K562 (cell line): ENCODE results near the gene HIF1AN. TPM values are rescaled to one million over a fixed set of nuclear protein-coding genes. Genes with fewer than 3 reads are reported as not detected.

ENCODE experiments used
- ATAC-seq: fragments of 200-7000 bp; cut with Tn5 transposase; 3 replicates; pipeline ENCODE4 v1.9.1; 2020; ENCODE audit warnings: moderate library complexity
- BruUV-seq: library from RNA; stranded (reverse); fragments of 400-500 nt; replicated peaks from 2 replicates; lab custom pipeline; 2021; lab: Mats Ljungman, UMichigan
- CTCF ChIA-PET: fragments of 300-600 bp; formaldehyde crosslinking; extraction: SDS; loops from one replicate; lab custom pipeline; 2021; ENCODE audit warnings: low intra/inter-chr PET ratio; lab: Yijun Ruan, JAX
- POLR2A ChIA-PET: fragments of 300-600, 350-650 bp; sonication (Branson Sonifier 250); formaldehyde crosslinking; extraction: SDS; loops from one replicate; lab custom pipeline; 2021; ENCODE audit warnings: antibody characterized with exemption, inconsistent platforms; lab: Yijun Ruan, JAX
- DNase-seq, 4 experiments: peaks; one replicate each; pipeline versions ENCODE4 v3.0.0 to v3.0.0-alpha.2; 2011 to 2018; ENCODE audit warnings: low spot score in 3 of 4, mixed read lengths in 3 of 4; ENCODE audit errors: extremely low read depth in 1 of 4
- FAIRE-seq: peaks from 2 replicates; lab custom pipeline; 2011; peaks lifted over from hg19 to GRCh38; lab: Jason Lieb, UNC
- H2AFZ ChIP-seq: 2 replicates; pipeline ENCODE4 v1.6.0; 2011; ENCODE audit warnings: low read depth, low read length, control low read depth, inconsistent platforms
- H3K27ac ChIP-seq: fragments of 200-600 bp; 3 replicates; pipeline ENCODE4 v1.8.0; 2011; ENCODE audit warnings: low read depth, mild to moderate bottlenecking, control low read depth, inconsistent platforms, low read length, moderate library complexity, mixed read lengths; ENCODE audit errors: extremely low read depth
- H3K27me3 ChIP-seq, 2 experiments: fragments of 300-600 bp in 1 of 2; 2 replicates in 1 of 2; 3 replicates in 1 of 2; pipeline versions ENCODE4 v1.6.0 to v1.8.0; 2011; ENCODE audit warnings: inconsistent platforms in 2 of 2, low read length in 2 of 2, mild to moderate bottlenecking in 1 of 2, mixed read lengths in 1 of 2, moderate library complexity in 1 of 2; ENCODE audit not compliant: control insufficient read depth in 2 of 2, insufficient read depth in 2 of 2
- H3K36me3 ChIP-seq: fragments of 300-600 bp; 3 replicates; pipeline ENCODE4 v1.8.0; 2011; ENCODE audit warnings: mild to moderate bottlenecking, low read length, inconsistent platforms; ENCODE audit not compliant: control insufficient read depth, insufficient read depth
- H3K4me1 ChIP-seq, 2 experiments: fragments of 200-600 bp in 1 of 2; replicated peaks in 1 of 2; 2 replicates in 1 of 2; 3 replicates in 1 of 2; pipeline versions ENCODE4 v1.5.1 to v1.8.0; 2011; ENCODE audit warnings: inconsistent platforms in 2 of 2, low read length in 2 of 2, mild to moderate bottlenecking in 1 of 2, mixed read lengths in 1 of 2, moderate library complexity in 1 of 2; ENCODE audit not compliant: control insufficient read depth in 2 of 2, insufficient read depth in 2 of 2
- H3K4me2 ChIP-seq: 2 replicates; pipeline ENCODE4 v1.6.1; 2011; ENCODE audit warnings: low read length, control low read depth, inconsistent platforms, mixed read lengths; ENCODE audit not compliant: insufficient read depth
- H3K4me3 ChIP-seq: fragments of 200-600 bp; sonication (generic), shearing (Covaris generic); 2 replicates; pipeline ENCODE4 v1.5.1; 2016; ENCODE audit warnings: control low read depth, inconsistent platforms
- H3K79me2 ChIP-seq: fragments of 200-600 bp; 3 replicates; pipeline ENCODE4 v1.8.0; 2011; ENCODE audit warnings: low read length, inconsistent platforms; ENCODE audit not compliant: control insufficient read depth, insufficient read depth
- H3K9ac ChIP-seq, 2 experiments: 2 replicates each; pipeline versions ENCODE4 v1.6.0 to v1.6.1; 2011; ENCODE audit warnings: low read depth in 2 of 2, low read length in 2 of 2, control low read depth in 1 of 2, inconsistent platforms in 1 of 2, mild to moderate bottlenecking in 1 of 2, mixed read lengths in 1 of 2; ENCODE audit not compliant: insufficient read depth in 1 of 2
- H3K9me1 ChIP-seq: one replicate; pipeline ENCODE4 v1.6.0; 2011; ENCODE audit warnings: inconsistent platforms, mild to moderate bottlenecking, low read length, moderate library complexity; ENCODE audit not compliant: control insufficient read depth, insufficient read depth
- H3K9me3 ChIP-seq: replicated peaks from 2 replicates; pipeline ENCODE4 v1.5.1; 2011; ENCODE audit warnings: low read depth, low read length, inconsistent platforms; ENCODE audit not compliant: control insufficient read depth, insufficient read depth
- H4K20me1 ChIP-seq: replicated peaks from 2 replicates; pipeline ENCODE4 v1.6.1; 2011; ENCODE audit warnings: low read length, inconsistent platforms, mixed read lengths; ENCODE audit not compliant: control insufficient read depth, insufficient read depth
- DIDO1 ChIP-seq: fragments of 450-650 bp; IDR thresholded peaks from 2 replicates; pipeline ENCODE4 v1.6.1; 2016; ENCODE audit warnings: low read depth, missing biosample characterization, missing genetic modification characterization
- EZH2 ChIP-seq: IDR thresholded peaks from 2 replicates; pipeline ENCODE4 v1.6.1; 2012; ENCODE audit warnings: low read depth, mild to moderate bottlenecking, inconsistent platforms, low read length, borderline replicate concordance
- MCM5 ChIP-seq: fragments of 450-650 bp; IDR thresholded peaks from 2 replicates; pipeline ENCODE4 v1.6.1; 2016; ENCODE audit warnings: low read depth
- MTA2 ChIP-seq: fragments of 450-650 bp; IDR thresholded peaks from 2 replicates; pipeline ENCODE4 v1.6.1; 2016; ENCODE audit warnings: low read depth
- NFE2 ChIP-seq: IDR thresholded peaks from 2 replicates; pipeline ENCODE4 v1.6.1; 2014; ENCODE audit warnings: antibody characterized with exemption, low read depth
- RBBP5 ChIP-seq: fragments of 200-600 bp; sonication (generic); IDR thresholded peaks from 2 replicates; pipeline ENCODE4 v1.6.1; 2012; ENCODE audit warnings: borderline replicate concordance, mild to moderate bottlenecking, low read length, control low read depth, inconsistent platforms; ENCODE audit not compliant: insufficient read depth, poor library complexity, severe bottlenecking
- TRIM24 ChIP-seq, 2 experiments: fragments of 450-650 bp; IDR thresholded peaks; 2 replicates each; pipeline ENCODE4 v1.6.1; 2016
- YBX1 ChIP-seq: fragments of 450-650 bp; IDR thresholded peaks from 2 replicates; pipeline ENCODE4 v1.7.1; 2016; ENCODE audit warnings: mild to moderate bottlenecking
- ZC3H8 ChIP-seq: fragments of 450-650 bp; IDR thresholded peaks from 2 replicates; pipeline ENCODE4 v1.6.1; 2017
- ZKSCAN3 ChIP-seq: fragments of 250-450 bp; sonication (Bioruptor Pico); IDR thresholded peaks from 2 replicates; pipeline ENCODE4 v1.4.0; 2020
- ZNF197 ChIP-seq: fragments of 200-800 bp; sonication (Bioruptor generic); IDR thresholded peaks from 2 replicates; pipeline ENCODE4 v1.6.1; 2016; ENCODE audit warnings: low read depth, missing genetic modification characterization, missing compliant biosample characterization
- ZNF316 ChIP-seq: fragments of 450-650 bp; IDR thresholded peaks from 2 replicates; pipeline ENCODE4 v1.6.1; 2016
- ZNF436 ChIP-seq: fragments of 250-450, 450-650 bp; sonication (Bioruptor Pico); formaldehyde crosslinking; IDR thresholded peaks from 2 replicates; pipeline ENCODE4 v1.7.0; 2020; ENCODE audit warnings: mild to moderate bottlenecking
- WGBS: fragments of 100-300 bp; shearing (Covaris generic); methylation state at CpG from one replicate; pipeline ENCODE4 v1.1.6; 2016; ENCODE audit warnings: low coverage, mixed read lengths; ENCODE audit not compliant: insufficient coverage; ENCODE audit errors: missing lambda C conversion rate; 5-methylcytosine and 5-hydroxymethylcytosine counted together
- in situ Hi-C: fragments of 300-500 bp; cut with MboI; formaldehyde crosslinking; loops from 4 replicates; pipeline ENCODE4 v1.15.0; 2018; ENCODE audit warnings: inconsistent platforms, mixed read lengths
- intact Hi-C: fragments of 100-400 bp; cut with micrococcal nuclease; formaldehyde crosslinking; loops from 2 replicates; pipeline ENCODE4 v1.14.2; 2022
- polyA plus RNA-seq, 8 experiments: library from polyadenylated mRNA; depleted of rRNA in 4 of 8; stranded (reverse) in 5 of 8; unstranded in 3 of 8; fragments of >200 nt; fragmentation: Nextera tagmentation in 2 of 8; fragmentation: Illumina TruSeq in 1 of 8; extraction: Ambion mirVana in 2 of 8; extraction: Trizol in 1 of 8; gene quantifications; 2 replicates each; pipeline versions ENCODE4 v1.2.1 to v1.2.3, GENCODE V29; 2011 to 2014; ENCODE audit warnings: inconsistent platforms in 1 of 8, missing spikeins in 1 of 8
- total RNA-seq, 7 experiments: library from RNA; depleted of rRNA in 6 of 7; stranded (reverse); fragments of >200 nt in 6 of 7; fragmentation: Illumina TruSeq in 2 of 7; extraction: Trizol in 2 of 7; gene quantifications; 2 replicates each; pipeline versions ENCODE4 v1.2.1 to v1.2.3, GENCODE V29; 2011 to 2021; ENCODE audit warnings: low replicate concordance in 1 of 7
- TF ChIP-seq, protein P1 (sequence below), 2 experiments: fragments of 450-650 bp; conservative IDR thresholded peaks; 2 replicates each; pipeline ENCODE4 v1.6.1; 2017; ENCODE audit warnings: mild to moderate bottlenecking in 2 of 2, moderate library complexity in 2 of 2

The HIF1AN gene
- total and polyA plus RNA-seq, 9 of the 15 experiments (the other 6 are each of a cell fraction or from before 2014, with no cell fraction given) = 1.2 to 16.8 (median 6.9) TPM

DNA sequence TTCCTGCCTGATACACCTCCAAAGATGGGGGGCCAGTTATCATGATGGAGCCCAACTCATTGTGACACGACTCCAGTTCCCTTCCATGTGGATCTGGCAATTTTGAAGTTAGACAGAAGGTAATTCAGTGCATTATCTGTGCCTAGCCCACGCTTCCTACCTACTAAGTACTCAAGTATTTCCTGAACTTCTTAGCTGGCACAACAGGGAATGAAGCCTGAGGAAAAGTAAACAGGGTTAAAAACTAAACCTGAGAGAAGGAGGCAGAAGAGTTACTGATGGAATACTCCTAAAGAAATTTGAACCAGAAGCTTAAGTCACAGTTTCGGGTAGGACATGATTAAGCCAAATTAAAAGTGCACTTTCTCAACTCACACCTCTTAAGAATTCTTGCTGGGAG lies 14.9 kb upstream of the HIF1AN start:
- in situ Hi-C loops = no loop called here
- no peak overlapping the region for H2AFZ ChIP-seq
- no peak overlapping the region for H3K27ac ChIP-seq
- peaks cover 27% of the 10 kb centered on the region for H3K36me3 ChIP-seq
- no peak for ATAC-seq
- no peak for DNase-seq
- ChIA-PET CTCF (no interaction called here), POLR2A (no interaction called here)
- H3K27me3 ChIP-seq = no peaks in the 10 kb centered on the region
- TF ChIP-seq ZKSCAN3 = no peak
- TF ChIP-seq MTA2 = no peak
- TF ChIP-seq, protein P1, sequence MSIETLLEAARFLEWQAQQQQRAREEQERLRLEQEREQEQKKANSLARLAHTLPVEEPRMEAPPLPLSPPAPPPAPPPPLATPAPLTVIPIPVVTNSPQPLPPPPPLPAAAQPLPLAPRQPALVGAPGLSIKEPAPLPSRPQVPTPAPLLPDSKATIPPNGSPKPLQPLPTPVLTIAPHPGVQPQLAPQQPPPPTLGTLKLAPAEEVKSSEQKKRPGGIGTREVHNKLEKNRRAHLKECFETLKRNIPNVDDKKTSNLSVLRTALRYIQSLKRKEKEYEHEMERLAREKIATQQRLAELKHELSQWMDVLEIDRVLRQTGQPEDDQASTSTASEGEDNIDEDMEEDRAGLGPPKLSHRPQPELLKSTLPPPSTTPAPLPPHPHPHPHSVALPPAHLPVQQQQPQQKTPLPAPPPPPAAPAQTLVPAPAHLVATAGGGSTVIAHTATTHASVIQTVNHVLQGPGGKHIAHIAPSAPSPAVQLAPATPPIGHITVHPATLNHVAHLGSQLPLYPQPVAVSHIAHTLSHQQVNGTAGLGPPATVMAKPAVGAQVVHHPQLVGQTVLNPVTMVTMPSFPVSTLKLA (conservative IDR thresholded peaks at IDR 0.05) = no peak
- no peak for TF ChIP-seq EZH2
- no peak for TF ChIP-seq DIDO1 (tag)
- no peak for TF ChIP-seq ZNF436
- no peak for TF ChIP-seq ZC3H8
- no peak for TF ChIP-seq ZNF316
- TF ChIP-seq YBX1 = no peak
- no peak for TF ChIP-seq TRIM24 (IDR thresholded peaks at IDR 0.05)
- no peak for TF ChIP-seq NFE2
- no peak for TF ChIP-seq RBBP5
- no peak for TF ChIP-seq MCM5
- no peak for TF ChIP-seq ZNF197 (CRISPR knock-in tag)
- no peak overlapping the region for H3K4me2 ChIP-seq
- no peaks in the 10 kb centered on the region for H3K79me2 ChIP-seq
- no peak for FAIRE-seq
- no peaks in the 10 kb centered on the region; the same call in 1 of the 2 replicates for H4K20me1 ChIP-seq
- no peak overlapping the region for H3K9ac ChIP-seq
- 56% methylated on average over 3 of the region's 3 CpGs for WGBS
- no peaks in the 10 kb centered on the region for H3K9me3 ChIP-seq
- no peaks in the 10 kb centered on the region for H3K9me1 ChIP-seq
- H3K4me1 ChIP-seq = peaks cover 2 to 3% of the 10 kb centered on the region in 2 experiments; a peak in 2 of 5 replicates
- no peak overlapping the region for H3K4me3 ChIP-seq
- BruUV-seq = no TSS peak
- intact Hi-C loops = no loop called here
